ENCODE data around the gene CAPN1.

Gene CAPN1

GRCh38 chr11:65260756-65261590 lies 79.2 kb downstream of the CAPN1 start:
- no peak for DNase-seq (ENCODE audit: low spot score)

Data from left forelimb (tissue), 1 donor.